ENCODE measurements around the gene C6orf58.

The C6orf58 gene

GRCh38 chr6:127576874-127577273 lies at the start of gene C6orf58:
Gene C6orf58, plus strand, starts transcription at chr6:127577174. Its CDS starts 12 bp downstream, at chr6:127577186.
- no peak for DNase-seq (ENCODE audit: low spot score)

GRCh38 chr6:127533011-127533410 lies 44.0 kb upstream of the C6orf58 start:
- no peak for DNase-seq (ENCODE audit: low spot score)

GRCh38 chr6:127533736-127534135 lies 43.2 kb upstream of the C6orf58 start:
- no peak for DNase-seq (ENCODE audit: low spot score)

- no peak for DNase-seq (ENCODE audit: low spot score)
Measured at GRCh38 chr6:127538750-127539264, 38.2 kb upstream of the C6orf58 start.

- DNase-seq (ENCODE audit: low spot score): peak; percentile 15
Measured at GRCh38 chr6:127539272-127539671, 37.7 kb upstream of the C6orf58 start.

GRCh38 chr6:127547215-127547614 lies 29.8 kb upstream of the C6orf58 start:
- peak; percentile 10 for DNase-seq (ENCODE audit: low spot score)

- DNase-seq (ENCODE audit: low spot score): peak; percentile 7
Measured at GRCh38 chr6:127547904-127548649, 28.9 kb upstream of the C6orf58 start.

- peak; percentile 24 for DNase-seq (ENCODE audit: low spot score)
Measured at GRCh38 chr6:127550403-127550802, 26.6 kb upstream of the C6orf58 start.

- DNase-seq (ENCODE audit: low spot score): peak; percentile 24
Measured at GRCh38 chr6:127554435-127555006, 22.5 kb upstream of the C6orf58 start.

GRCh38 chr6:127561660-127562059 lies 15.3 kb upstream of the C6orf58 start:
- no peak for DNase-seq (ENCODE audit: low spot score)

GRCh38 chr6:127564761-127565160 lies 12.2 kb upstream of the C6orf58 start:
- DNase-seq (ENCODE audit: low spot score): no peak

- no peak for DNase-seq (ENCODE audit: low spot score)
Measured at GRCh38 chr6:127566119-127566518, 10.9 kb upstream of the C6orf58 start.

GRCh38 chr6:127566651-127567050 lies 10.3 kb upstream of the C6orf58 start:
- DNase-seq (ENCODE audit: low spot score): no peak

- DNase-seq (ENCODE audit: low spot score): no peak
Measured at GRCh38 chr6:127567476-127567875, 9.5 kb upstream of the C6orf58 start.

- no peak for DNase-seq (ENCODE audit: low spot score)
Measured at GRCh38 chr6:127570739-127571389, 6.1 kb upstream of the C6orf58 start.

GRCh38 chr6:127578900-127579299 lies 1.9 kb downstream of the C6orf58 start:
- no peak for DNase-seq (ENCODE audit: low spot score)

- DNase-seq (ENCODE audit: low spot score): no peak
Measured at GRCh38 chr6:127581576-127581975, 4.6 kb downstream of the C6orf58 start.

- peak; percentile 41 for DNase-seq (ENCODE audit: low spot score)
Measured at GRCh38 chr6:127582777-127583462, 5.9 kb downstream of the C6orf58 start.

- DNase-seq (ENCODE audit: low spot score): no peak
Measured at GRCh38 chr6:127585123-127585522, 8.1 kb downstream of the C6orf58 start.

GRCh38 chr6:127586372-127586771 lies 9.4 kb downstream of the C6orf58 start:
- DNase-seq (ENCODE audit: low spot score): no peak

GRCh38 chr6:127587875-127588274 lies 10.9 kb downstream of the C6orf58 start:
- DNase-seq (ENCODE audit: low spot score): no peak

- no peak for DNase-seq (ENCODE audit: low spot score)
Measured at GRCh38 chr6:127589135-127589534, 12.2 kb downstream of the C6orf58 start.

All from AG08396 (cell line).